CD4-positive, alpha-beta T cell treated with Interleukin-21 for 1 hour (primary cell): Measurements from ENCODE around the gene AFAP1L2.

Source experiments
- DNase-seq: peaks from one replicate; pipeline ENCODE4 v3.0.0-alpha.2; 2020

The AFAP1L2 gene

DNA sequence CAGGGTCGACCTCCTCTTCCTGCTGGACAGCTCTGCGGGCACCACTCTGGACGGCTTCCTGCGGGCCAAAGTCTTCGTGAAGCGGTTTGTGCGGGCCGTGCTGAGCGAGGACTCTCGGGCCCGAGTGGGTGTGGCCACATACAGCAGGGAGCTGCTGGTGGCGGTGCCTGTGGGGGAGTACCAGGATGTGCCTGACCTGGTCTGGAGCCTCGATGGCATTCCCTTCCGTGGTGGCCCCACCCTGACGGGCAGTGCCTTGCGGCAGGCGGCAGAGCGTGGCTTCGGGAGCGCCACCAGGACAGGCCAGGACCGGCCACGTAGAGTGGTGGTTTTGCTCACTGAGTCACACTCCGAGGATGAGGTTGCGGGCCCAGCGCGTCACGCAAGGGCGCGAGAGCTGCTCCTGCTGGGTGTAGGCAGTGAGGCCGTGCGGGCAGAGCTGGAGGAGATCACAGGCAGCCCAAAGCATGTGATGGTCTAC is 118.3 kb downstream of the AFAP1L2 start:
- no peak for DNase-seq

- DNase-seq, result no peak
Observed at GRCh38 chr10:114284346-114285071, 119.8 kb downstream of the AFAP1L2 start.

DNA sequence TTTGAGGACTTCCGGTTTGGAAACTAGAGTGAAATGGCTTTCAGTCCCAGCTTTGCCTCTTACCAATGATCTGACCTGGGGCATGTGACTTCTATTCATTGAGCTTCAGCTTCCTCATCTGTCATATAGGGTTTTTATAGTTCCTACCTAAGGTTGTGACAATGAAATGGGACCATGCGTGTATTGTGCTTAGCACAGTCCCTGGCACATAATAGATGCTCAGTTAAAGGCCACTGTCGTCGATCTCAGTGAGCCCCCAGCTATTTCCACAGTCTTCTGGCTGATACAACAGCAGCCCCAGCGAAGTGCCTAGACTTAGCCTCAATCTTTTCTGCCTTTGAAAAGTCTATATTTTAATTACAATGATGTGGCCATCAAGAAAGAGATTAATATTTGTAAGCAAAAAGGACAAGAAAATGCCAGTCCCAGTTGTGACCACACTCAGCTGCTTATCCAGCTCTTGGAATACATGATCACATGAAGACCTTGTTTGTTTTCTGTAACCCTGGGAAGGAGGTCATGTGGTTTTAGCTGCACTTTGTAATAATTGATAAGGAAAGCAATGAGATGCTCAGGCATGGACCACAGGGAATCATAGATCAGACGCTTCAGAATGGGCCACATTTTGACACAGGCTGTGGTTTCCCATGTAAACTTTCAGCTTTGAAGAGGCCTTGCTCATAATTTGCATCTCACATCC is 120.6 kb downstream of the AFAP1L2 start:
- no peak for DNase-seq

DNA sequence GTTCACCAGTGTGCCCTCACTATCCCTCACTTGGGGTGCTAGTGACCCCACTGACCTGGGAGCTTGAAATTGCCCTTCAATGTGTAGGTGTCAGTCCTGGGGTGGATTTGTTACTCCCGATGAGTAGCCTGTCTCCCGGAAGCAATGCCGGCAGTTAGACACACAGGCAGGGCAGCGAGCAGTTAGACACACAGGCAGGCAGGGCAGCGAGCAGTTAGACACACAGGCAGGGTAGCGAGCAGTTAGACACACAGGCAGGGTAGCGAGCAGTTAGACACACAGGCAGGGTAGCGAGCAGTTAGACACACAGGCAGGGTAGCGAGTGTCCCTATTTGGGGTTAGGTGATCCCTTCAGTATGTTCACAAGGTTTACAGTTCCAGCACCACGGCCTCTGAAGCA is 121.2 kb downstream of the AFAP1L2 start:
- DNase-seq, result no peak

GRCh38 chr10:114282526-114282925 is 121.8 kb downstream of the AFAP1L2 start:
- DNase-seq, result no peak

DNA sequence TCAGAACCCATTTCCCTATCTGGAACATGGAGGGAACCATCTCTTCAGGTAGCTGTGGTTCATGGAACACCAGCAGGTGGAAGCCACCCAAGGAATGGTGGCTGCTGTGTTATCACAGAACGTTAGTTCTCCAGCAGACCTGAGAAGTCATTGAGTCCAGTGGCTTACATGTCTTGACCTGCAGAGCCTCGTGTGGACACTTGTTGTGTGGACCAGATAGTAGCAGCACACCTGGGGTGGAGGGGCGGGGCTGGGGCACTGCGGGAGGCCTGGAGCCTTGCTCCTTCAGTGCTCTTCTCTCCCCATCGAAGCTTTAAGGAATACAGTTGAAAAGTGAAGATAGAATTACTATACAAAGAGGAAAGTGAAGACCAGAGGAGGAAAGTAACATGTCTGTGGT is 122.8 kb downstream of the AFAP1L2 start:
- no peak for DNase-seq

DNA sequence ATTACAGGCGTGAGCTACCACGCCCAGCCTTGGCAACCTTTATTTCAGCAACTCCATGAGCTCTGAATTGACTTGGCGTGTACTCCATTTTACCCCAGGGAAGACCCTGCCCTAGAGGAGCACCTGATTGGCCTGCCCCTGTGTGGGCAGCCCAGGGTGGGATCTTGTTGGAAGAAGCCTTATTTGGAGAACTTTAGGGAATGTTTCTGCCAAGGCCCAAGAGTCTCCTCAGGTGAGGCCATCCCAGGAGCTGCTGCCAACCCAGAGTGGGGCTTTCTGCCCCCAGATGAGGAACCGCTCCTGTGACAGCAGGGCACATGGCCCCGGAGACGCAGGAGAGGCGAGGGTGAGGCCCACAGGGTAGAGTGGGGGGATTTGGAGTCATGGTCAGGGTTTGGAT is 123.3 kb downstream of the AFAP1L2 start:
- DNase-seq, result no peak

GRCh38 chr10:114279901-114280644 is 124.2 kb downstream of the AFAP1L2 start:
- no peak for DNase-seq

- no peak for DNase-seq
Observed at GRCh38 chr10:114279289-114279688, 125.0 kb downstream of the AFAP1L2 start.

GRCh38 chr10:114278884-114279191 is 125.5 kb downstream of the AFAP1L2 start:
- DNase-seq, result no peak

- DNase-seq, result no peak
Observed at GRCh38 chr10:114278140-114278883, 126.0 kb downstream of the AFAP1L2 start.

DNA sequence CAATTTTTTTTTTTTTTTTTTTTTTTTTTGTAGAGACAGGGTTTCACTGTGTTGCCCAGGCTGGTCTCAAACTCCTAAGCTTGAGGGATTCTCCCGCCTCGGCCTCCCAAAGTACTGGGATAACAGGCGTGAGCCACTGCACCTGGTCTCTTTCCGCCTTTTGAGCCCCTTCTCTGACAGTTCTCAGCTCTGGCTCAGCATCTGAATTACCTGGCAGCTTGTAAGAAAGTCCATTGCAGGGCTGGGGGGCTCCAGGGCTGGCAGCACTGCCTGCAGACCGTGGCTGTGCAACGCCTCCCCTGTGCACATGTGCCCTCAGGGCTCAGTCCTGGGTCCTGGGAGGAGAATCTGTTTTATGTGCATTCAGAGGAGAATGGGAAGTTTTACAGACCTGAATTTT is 127.6 kb downstream of the AFAP1L2 start:
- DNase-seq, result no peak

GRCh38 chr10:114276066-114276465 is 128.2 kb downstream of the AFAP1L2 start:
- no peak for DNase-seq

DNA sequence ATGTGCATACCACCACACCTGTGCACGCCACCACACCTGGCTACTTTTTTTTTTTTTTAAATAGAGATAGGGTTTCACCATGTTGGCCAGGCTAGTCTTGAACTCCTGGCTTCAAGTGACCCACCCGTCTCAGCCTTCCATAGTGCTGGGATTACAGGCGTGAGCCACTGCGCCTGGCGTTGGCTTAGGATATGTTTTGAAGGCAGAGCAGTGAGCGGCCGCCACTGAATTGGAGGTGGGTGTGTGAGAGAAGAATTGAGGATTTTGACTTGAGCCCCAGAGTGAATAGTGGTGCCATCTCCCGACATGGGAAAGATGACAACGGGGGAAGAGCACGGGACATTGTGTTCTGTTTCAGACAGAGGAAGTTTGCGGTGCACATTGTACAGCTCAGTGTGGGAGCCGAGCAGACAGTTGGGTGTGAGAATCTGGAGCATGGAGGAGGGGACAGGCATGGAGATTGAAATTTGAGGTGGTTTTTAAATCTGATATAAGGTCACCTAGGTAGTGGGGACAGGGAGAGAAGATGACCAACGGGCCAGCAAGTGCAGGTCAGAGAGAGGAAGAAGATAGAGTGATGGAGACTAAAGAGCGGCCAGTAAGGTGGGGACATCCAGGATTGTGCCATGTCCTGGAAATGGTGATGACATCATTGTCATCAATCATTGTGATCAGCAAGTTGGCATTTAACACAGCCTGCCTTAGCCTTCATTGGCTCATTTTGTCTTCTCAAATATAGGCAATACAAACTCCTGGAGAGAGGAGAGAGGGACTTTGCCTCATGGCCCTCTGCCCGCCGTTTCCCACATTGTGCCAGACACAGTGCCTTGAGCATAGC is 129.5 kb downstream of the AFAP1L2 start:
- no peak for DNase-seq

DNA sequence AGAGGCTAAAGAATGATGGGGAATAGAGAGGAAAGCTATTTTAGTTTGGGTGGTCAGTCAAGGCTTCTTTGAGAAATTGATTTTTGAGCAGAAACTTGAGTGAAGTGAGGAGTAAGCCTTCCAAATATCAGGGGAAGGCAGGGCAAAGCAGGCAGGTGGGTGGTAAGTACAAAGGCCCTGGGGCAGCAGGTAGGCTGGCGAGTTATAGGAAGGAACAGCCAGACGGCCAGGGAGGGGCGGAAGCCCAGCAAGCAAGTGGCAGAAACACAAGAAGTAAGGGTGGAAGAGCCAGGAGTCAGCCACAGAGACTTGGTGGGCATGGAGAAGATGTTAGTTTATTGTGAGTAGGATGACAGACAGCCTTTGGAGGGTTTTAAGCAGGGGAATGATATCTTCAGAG is 130.4 kb downstream of the AFAP1L2 start:
- no peak for DNase-seq

DNA sequence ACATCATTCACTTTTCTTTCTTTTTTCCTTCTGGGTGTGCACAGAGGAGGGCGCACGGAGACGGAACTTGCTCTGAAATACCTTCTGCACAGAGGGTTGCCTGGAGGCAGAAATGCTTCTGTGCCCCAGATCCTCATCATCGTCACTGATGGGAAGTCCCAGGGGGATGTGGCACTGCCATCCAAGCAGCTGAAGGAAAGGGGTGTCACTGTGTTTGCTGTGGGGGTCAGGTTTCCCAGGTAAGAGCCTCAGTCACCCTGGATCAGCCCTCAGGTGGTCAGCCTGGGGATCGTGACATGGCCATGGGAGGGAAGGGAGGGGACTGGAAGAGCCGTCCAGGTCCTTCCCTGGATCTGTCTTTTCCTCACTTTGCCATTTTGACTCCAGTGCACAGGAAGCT is 131.6 kb downstream of the AFAP1L2 start:
- no peak for DNase-seq

GRCh38 chr10:114271779-114272167 is 132.5 kb downstream of the AFAP1L2 start:
- no peak for DNase-seq

GRCh38 chr10:114271075-114271778 is 133.1 kb downstream of the AFAP1L2 start:
- DNase-seq, result no peak

GRCh38 chr10:114266521-114266920 is 137.8 kb downstream of the AFAP1L2 start:
- DNase-seq, result no peak

GRCh38 chr10:114265392-114266053 is 138.8 kb downstream of the AFAP1L2 start:
- no peak for DNase-seq

DNA sequence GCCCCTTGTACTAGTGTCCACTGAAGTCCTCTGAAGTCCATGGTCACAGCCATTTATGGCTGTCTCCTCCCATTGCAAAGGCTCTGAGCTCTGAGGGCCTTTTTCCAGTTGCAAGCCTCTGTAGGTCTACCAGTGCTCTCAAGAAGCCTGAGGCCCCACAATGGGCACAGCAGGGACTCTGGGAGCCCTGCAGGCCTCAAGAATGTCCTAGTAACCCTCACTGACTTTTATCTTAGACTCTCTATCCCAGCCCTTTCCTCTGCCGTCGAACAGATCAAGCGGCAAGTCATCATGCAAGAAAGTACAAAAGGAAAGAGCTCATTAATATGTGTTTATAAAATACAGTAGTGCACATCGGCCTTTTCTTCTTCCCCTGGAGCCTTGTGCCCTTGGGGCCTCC is 141.8 kb downstream of the AFAP1L2 start:
- DNase-seq, result no peak
